Stimulated activated CD4-positive, alpha-beta T cell treated with anti-CD3 and anti-CD28 coated beads, Interleukin-2, amount 100 ng/mL, for 48 hours (primary cell): ENCODE data around the gene CDH23.

Source experiments
- DNase-seq, 2 donors: peaks; one replicate each; pipeline ENCODE4 v3.0.0-alpha.2; 2020

Gene CDH23

DNA sequence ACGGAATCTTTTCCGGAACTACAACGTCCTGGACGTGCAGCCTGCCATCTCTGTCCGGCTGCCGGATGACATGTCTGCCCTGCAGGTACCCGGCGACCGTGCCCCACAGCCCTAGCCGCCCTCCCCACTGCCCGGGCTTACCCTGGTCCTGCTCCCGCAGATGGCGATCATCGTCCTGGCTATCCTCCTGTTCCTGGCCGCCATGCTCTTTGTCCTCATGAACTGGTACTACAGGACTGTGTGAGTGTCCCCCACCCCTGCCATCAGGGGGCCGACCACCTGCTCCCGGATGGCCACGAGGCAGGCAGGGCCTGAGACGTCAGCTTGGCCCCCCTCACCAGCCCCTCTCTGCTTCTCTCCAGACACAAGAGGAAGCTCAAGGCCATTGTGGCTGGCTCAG, 414.6 kb downstream of the CDH23 start:
- no peak for DNase-seq

GRCh38 chr10:71812016-71812912, 415.5 kb downstream of the CDH23 start:
- DNase-seq, result peak; percentile 72 to 83

- no peak for DNase-seq
These were observed 416.3 kb downstream of the CDH23 start for GRCh38 chr10:71812913-71813590.

DNA sequence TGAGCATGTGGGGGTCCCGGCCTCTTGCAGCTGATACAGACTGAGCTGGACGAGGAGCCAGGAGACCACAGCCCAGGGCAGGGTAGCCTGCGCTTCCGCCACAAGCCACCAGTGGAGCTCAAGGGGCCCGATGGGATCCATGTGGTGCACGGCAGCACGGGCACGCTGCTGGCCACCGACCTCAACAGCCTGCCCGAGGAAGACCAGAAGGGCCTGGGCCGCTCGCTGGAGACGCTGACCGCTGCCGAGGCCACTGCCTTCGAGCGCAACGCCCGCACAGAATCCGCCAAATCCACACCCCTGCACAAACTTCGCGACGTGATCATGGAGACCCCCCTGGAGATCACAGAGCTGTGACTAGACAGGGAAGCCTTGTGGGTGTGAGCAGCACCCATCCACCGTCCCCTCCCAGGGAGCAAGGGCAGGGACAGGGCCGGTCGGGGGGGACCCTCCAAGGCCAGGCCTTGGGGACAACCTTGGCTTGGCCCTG, 418.2 kb downstream of the CDH23 start:
- no peak for DNase-seq

GRCh38 chr10:71815515-71816130, 418.9 kb downstream of the CDH23 start:
- no peak for DNase-seq

GRCh38 chr10:71816421-71816851, 419.7 kb downstream of the CDH23 start:
- no peak for DNase-seq

GRCh38 chr10:71816936-71817618, 420.4 kb downstream of the CDH23 start:
- DNase-seq, result no peak

DNA sequence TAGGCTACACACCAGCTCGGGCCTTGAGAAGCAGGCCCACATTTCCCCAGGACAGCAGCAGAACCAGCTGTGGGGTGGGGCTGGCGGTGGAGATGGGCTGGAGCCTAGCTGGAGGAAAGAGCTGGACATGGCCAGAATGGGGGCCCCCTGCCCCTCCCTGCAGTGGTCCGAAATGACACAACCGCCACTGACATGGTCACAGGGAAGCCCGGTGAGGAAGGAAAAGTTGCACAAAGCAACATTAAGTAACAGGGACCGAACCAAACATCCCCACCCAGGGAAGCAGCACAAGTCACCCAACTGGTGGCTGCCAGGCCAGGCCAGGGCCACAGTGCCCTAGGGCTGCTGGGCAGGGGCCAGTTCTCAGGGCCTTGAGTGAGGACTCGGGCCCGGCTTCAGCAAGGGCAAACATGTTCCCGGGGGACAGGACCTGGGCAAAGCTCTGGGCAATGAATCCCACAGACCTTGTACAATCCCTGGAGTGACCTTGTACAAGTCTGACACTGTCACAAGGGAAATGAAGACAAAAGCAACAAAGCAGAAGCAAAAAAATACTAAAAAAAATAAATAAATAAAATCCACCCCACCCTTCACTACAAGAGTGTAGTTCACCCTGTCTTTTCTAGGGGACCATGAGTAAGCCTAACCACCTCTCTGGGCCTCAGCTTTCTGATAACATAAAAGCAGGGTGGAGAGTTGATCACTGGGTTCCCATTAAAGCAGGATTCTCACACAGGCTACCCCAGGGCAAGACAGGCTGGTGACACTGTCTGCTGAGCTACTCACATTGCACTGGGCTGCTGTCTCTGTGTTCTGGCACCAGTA, 421.3 kb downstream of the CDH23 start:
- no peak for DNase-seq

- DNase-seq, result no peak
These were observed 422.0 kb downstream of the CDH23 start for GRCh38 chr10:71818674-71819260.

DNA sequence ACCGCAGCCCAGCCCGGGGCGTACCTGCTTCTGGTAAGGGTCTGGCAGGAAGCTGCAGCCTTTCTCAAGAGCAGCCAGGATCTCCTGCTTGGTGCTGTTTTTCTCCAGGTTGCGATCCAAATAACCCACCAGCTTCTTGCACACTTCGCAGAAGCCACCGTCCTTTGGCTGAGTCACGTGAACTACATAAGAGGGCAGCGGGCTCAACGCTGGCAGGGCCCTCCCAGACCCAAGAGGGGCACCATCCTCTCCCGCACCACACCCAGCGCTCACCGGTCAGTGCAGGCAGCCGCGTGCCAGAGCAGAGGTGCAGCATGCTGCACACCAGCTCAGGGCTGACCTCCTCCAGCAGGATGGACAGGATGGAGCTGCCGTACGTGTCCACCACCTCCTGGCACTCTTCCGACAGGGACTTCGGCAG, 422.7 kb downstream of the CDH23 start:
- no peak for DNase-seq

GRCh38 chr10:71819985-71820384, 423.3 kb downstream of the CDH23 start:
- no peak for DNase-seq

- no peak for DNase-seq
These were observed 424.2 kb downstream of the CDH23 start for GRCh38 chr10:71820966-71821365.

DNA sequence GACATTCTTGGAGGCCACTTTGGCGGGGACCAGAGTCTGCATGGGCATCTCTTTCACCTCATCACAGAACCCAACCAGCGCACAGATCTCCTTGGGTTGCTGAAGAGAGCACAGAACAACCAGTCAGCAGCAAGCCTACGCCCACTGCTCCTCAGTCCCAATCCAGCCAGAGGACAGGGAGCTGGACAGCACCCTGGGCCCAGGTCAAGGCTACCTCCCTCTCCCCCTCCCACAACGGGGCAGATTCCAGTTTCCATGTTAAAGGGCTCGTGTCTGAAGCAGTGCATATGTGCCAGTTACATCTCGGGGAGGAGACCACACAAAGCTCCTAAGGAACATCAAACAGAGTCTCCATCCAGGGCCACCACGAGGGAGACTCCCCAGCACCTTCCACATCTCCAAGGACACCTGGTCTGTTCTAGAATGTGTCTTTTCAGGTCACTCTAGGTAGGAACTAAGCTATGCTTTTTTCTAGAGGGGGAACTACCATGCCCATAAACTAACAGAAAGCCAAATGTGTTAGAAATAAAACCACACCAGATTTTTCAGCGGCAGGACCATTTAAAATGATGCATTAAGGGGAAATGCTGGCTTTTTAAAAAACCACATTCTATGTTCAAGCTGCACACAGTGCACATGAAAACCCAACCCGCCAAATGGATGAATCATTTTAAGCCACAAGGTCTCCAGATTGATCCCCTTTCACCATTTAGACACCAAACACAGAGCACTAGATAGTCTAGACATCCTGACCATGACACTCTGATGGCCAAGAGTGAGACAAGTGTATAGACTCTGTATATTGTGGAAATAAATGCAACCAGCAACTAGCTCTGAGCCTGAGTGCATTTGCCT, 425.4 kb downstream of the CDH23 start:
- DNase-seq, result no peak

GRCh38 chr10:71823356-71823755, 426.6 kb downstream of the CDH23 start:
- no peak for DNase-seq

GRCh38 chr10:71824333-71824732, 427.6 kb downstream of the CDH23 start:
- no peak for DNase-seq

DNA sequence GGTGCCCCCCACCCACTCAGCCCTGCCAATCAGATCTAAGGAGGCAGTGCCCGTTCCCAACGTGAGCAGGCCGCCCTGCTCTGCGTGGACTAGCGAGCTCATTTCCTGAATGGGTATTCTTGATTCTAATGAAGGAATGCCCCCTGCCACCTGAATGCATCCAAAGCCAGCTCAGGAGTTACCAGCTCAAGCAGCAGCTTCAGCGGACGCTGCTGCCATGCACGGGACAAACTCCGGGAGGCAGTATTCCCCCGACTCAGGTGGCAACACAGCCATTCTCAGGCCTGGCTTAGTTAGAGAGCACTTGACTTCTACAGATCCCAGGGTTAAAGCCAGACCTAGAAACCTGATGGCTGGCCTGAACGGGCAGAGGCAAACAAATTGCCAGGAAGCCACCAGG, 428.5 kb downstream of the CDH23 start:
- DNase-seq, result no peak

DNA sequence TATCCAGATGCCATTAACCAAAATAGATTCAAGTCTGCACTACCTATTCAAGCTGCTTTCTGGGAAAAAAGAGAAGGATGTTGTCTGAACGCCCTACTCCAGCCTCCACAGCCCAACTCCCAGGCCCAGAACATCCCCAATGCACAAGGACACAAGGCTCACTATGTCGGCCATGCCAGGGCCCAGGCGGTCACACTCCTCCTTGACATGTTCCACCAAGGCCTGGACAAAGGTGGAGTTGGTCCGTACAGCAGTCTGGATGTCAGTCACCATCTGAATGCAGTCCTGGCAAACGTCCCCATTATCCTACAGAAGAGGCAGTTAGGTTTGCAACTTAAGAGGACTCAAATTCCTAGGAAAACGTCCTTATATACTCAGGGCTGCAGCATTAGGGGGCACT, 431.1 kb downstream of the CDH23 start:
- DNase-seq, result no peak

- no peak for DNase-seq
These were observed 432.0 kb downstream of the CDH23 start for GRCh38 chr10:71828702-71829101.

GRCh38 chr10:71829171-71829570, 432.5 kb downstream of the CDH23 start:
- DNase-seq, result no peak

GRCh38 chr10:71829896-71830295, 433.2 kb downstream of the CDH23 start:
- no peak for DNase-seq

DNA sequence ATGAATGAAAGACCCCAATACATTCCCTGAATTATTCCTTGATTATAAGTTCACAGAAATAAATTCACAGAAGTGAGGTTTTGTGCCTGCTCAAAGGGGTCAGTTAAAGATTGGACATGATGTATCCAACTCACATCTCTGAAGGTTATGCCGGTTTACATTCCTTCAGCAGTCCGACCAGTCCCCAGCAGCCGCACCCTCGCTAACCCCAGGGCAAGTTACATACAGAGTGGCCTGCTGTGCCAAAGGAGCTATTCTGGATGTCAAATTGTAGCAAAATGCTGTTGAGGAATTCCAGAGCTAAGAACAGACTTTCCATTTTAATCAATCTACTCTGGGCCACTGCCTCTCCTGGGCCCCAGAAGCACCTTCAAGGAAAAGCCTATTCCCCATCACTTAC, 434.0 kb downstream of the CDH23 start:
- DNase-seq, result no peak
